ENCODE data around the gene CDH12.

DNA sequence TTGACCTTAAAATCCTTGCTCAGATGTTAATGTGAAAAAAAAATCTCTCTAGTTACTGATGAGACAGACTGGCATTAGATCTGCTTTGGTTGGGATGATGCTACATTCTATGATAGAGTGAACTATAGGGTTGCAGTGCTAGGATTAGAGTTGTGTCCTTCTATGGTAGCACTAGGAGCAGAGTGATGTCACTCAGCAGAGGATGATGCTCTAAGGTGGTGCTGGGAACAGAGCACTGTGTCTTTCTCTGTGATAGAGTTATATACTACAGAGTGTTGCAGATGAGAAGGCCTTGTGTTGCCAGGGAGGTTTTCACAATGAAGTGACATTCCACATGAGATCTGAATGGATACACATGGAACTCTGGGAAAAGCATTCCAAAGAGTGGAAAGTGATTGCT, 462.3 kb downstream of the CDH12 start:
- TF ChIP-seq CTCF (IDR thresholded peaks at IDR 0.05), result no peak
- TF ChIP-seq POLR2A (IDR thresholded peaks at IDR 0.05), result no peak

Measured in vagina (tissue), 2 donors.